Breast epithelium (tissue), 4 donors: ENCODE measurements around the gene TMEM97. TPM values are rescaled to one million over a fixed set of nuclear protein-coding genes. Genes with fewer than 3 reads are reported as not detected.

ENCODE experiments used
- DNase-seq, 2 donors: peaks; one replicate each; pipeline ENCODE4 v3.0.0-alpha.2; 2019; ENCODE audit warnings: low spot score in 2 of 2
- H3K27ac ChIP-seq, 2 donors: fragments of 200-600 bp; sonication (generic) in 1 of 2; one replicate each; pipeline ENCODE4 v1.5.1; 2016 to 2019; ENCODE audit warnings: mild to moderate bottlenecking in 1 of 2
- H3K27me3 ChIP-seq, 2 donors: fragments of 200-600 bp; sonication (generic) in 1 of 2; one replicate each; pipeline versions ENCODE4 v1.5.1 to v1.6.0; 2017 to 2019; ENCODE audit warnings: control low read depth in 1 of 2, mild to moderate bottlenecking in 1 of 2
- H3K36me3 ChIP-seq: fragments of 200-600 bp; one replicate; pipeline ENCODE4 v1.5.1; 2019
- H3K4me1 ChIP-seq, 2 donors: fragments of 200-600 bp; sonication (generic); one replicate each; pipeline ENCODE4 v1.5.1; 2016 to 2019; ENCODE audit warnings: control low read depth in 1 of 2
- H3K4me3 ChIP-seq, 3 donors: fragments of 200-600 bp; sonication (generic); 1 replicate in 2 of 3; 2 replicates in 1 of 3; pipeline ENCODE4 v1.5.1; 2016 to 2019; ENCODE audit warnings: mild to moderate bottlenecking in 3 of 3, moderate library complexity in 2 of 3
- H3K9me3 ChIP-seq, 2 donors: fragments of 200-600 bp; sonication (generic) in 1 of 2; one replicate each; pipeline ENCODE4 v1.5.1; 2016 to 2019; ENCODE audit warnings: control low read depth in 1 of 2
- CTCF ChIP-seq, 3 donors: fragments of 450-650 bp; IDR thresholded peaks; one replicate each; pipeline ENCODE4 v1.5.1; 2016 to 2017; ENCODE audit warnings: antibody characterized with exemption in 3 of 3, mild to moderate bottlenecking in 3 of 3, moderate library complexity in 3 of 3
- POLR2A ChIP-seq: fragments of 450-650 bp; IDR thresholded peaks from one replicate; pipeline ENCODE4 v1.6.1; 2016; ENCODE audit warnings: antibody characterized with exemption, mild to moderate bottlenecking, moderate library complexity
- POLR2AphosphoS5 ChIP-seq, 3 donors: sonication (generic); formaldehyde crosslinking; IDR thresholded peaks; one replicate each; pipeline ENCODE4 v1.6.1; 2017; ENCODE audit warnings: antibody characterized with exemption in 3 of 3
- intact Hi-C: fragments of 100-400 bp; cut with DNase I; formaldehyde crosslinking; loops from one replicate; pipeline ENCODE4 v1.15.1; 2023; ENCODE audit warnings: low total_unique reads
- total RNA-seq, 3 donors: library from RNA; depleted of rRNA; stranded (reverse); fragments of >200 nt; gene quantifications; one replicate each; pipeline ENCODE4 v1.1.0, GENCODE V29; 2016

The TMEM97 gene
- total RNA-seq, 3 donors from 2014 or later = 7.2 to 9.8 (median 7.5) TPM

GRCh38 chr17:28357061-28357900 lies 38.3 kb downstream of the TMEM97 start, which contains the start of gene POLDIP2:
Gene POLDIP2, minus strand, starts transcription at chr17:28357527. Its CDS starts 79 bp downstream, at chr17:28357448.
- H3K4me1 ChIP-seq = peaks cover 0 to 19% of the 10 kb centered on the region in 2 donors
- peak; percentile 94 to 95 for DNase-seq
- H3K27ac ChIP-seq = peak within 1 kb of the TSS; percentile 90 to 91
- no peaks in the 10 kb centered on the region for H3K27me3 ChIP-seq
- H3K36me3 ChIP-seq = peaks cover 6% of the 10 kb centered on the region
- TF ChIP-seq POLR2AphosphoS5 (IDR thresholded peaks at IDR 0.05) = peak; percentile 91 to 94 (median 93)
- TF ChIP-seq POLR2A = peak; percentile 65
- TF ChIP-seq CTCF (IDR thresholded peaks at IDR 0.05) = no peak
- intact Hi-C loops = no loop called here
- H3K9me3 ChIP-seq = no peaks in the 10 kb centered on the region
- peak within 1 kb of the TSS; percentile 87 to 100 (median 93) for H3K4me3 ChIP-seq

- no peak for DNase-seq
- Histone ChIP-seq H3K27me3 (no peaks in the 10 kb centered on the region), H3K36me3 (peaks cover 6% of the 10 kb centered on the region), H3K27ac (peak overlapping the region; percentile 90 to 91), H3K4me3 (peak overlapping the region; percentile 87 to 100 (median 93)), H3K4me1 (peaks cover 0 to 19% of the 10 kb centered on the region in 2 donors), H3K9me3 (no peaks in the 10 kb centered on the region)
- intact Hi-C loops = no loop called here
- TF ChIP-seq POLR2A (no peak), CTCF (IDR thresholded peaks at IDR 0.05) (no peak), POLR2AphosphoS5 (IDR thresholded peaks at IDR 0.05) (no peak)
Measured at GRCh38 chr17:28357901-28358197, 38.8 kb downstream of the TMEM97 start.

GRCh38 chr17:28363186-28363585 lies 44.2 kb downstream of the TMEM97 start:
- H3K36me3 ChIP-seq = peaks cover 6% of the 10 kb centered on the region
- peaks cover 0 to 6% of the 10 kb centered on the region in 2 donors for H3K4me1 ChIP-seq
- no peaks in the 10 kb centered on the region for H3K9me3 ChIP-seq
- intact Hi-C loops = no loop called here
- no peak for DNase-seq
- H3K27me3 ChIP-seq = no peaks in the 10 kb centered on the region
- no peak overlapping the region for H3K4me3 ChIP-seq
- no peak for TF ChIP-seq CTCF (IDR thresholded peaks at IDR 0.05)
- no peak overlapping the region for H3K27ac ChIP-seq

- no peak for TF ChIP-seq POLR2A
- no peak for TF ChIP-seq CTCF (IDR thresholded peaks at IDR 0.05)
- TF ChIP-seq POLR2AphosphoS5 (IDR thresholded peaks at IDR 0.05) = no peak
- no peak overlapping the region for H3K27ac ChIP-seq
- no peak for DNase-seq
- H3K27me3 ChIP-seq = no peaks in the 10 kb centered on the region
- H3K36me3 ChIP-seq = peaks cover 6% of the 10 kb centered on the region
- intact Hi-C loops = no loop called here
- no peak overlapping the region for H3K4me3 ChIP-seq
- no peaks in the 10 kb centered on the region for H3K4me1 ChIP-seq
- no peaks in the 10 kb centered on the region for H3K9me3 ChIP-seq
Measured at GRCh38 chr17:28363776-28364650, 45.0 kb downstream of the TMEM97 start.
